ENCODE results near the gene GRK4. TPM values are rescaled to one million over a fixed set of nuclear protein-coding genes. Genes with fewer than 3 reads are reported as not detected.

GRK4 gene
- total RNA-seq, 1 experiment from 2014 or later, result 3.7 TPM

DNA sequence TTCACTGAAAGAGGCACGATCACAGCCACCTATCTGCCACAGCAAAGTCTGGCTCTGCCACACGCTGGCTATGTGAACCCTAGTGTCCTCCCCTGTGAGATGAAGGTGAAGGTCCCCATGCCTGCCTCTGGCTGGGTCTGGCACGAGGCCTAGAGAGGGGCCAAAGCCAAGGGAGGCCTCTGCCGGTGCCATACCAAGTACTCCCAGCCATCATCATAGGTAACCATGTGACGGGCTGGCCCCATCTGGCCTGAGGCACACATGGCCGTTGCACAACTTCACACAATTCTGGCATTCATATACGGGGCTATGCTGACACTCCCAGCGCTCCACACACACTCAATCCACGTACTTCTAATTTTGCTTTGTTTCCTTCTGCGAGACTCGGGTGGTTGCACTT, 15.4 kb upstream of the GRK4 start:
- H3K36me3 ChIP-seq (ENCODE audit: low read depth, low read length), result peaks cover 39% of the 10 kb centered on the region
- H3K4me1 ChIP-seq (ENCODE audit: insufficient read depth, low read length), result no peaks in the 10 kb centered on the region
- intact Hi-C loops (cut with micrococcal nuclease), result no loop called here
- H3K9me2 ChIP-seq (replicated peaks; ENCODE audit: low read length), result no peaks in the 10 kb centered on the region
- ChIA-PET CTCF (no interaction called here), POLR2A (ENCODE audit: unreplicated experiment) (no interaction called here)
- no peaks in the 10 kb centered on the region for H4K20me1 ChIP-seq (ENCODE audit: low read length)
- DNase-seq, result no peak
- no TSS peak for BruUV-seq (replicated peaks)
- no peak for TF ChIP-seq CTCF (conservative IDR thresholded peaks at IDR 0.05; ENCODE audit: low read depth, low read length)
- TF ChIP-seq EZH2phosphoT487 (IDR thresholded peaks at IDR 0.05; ENCODE audit: borderline replicate concordance, low read length), result no peak
- no peak for TF ChIP-seq EZH2 (IDR thresholded peaks at IDR 0.05; ENCODE audit: low read length, unreplicated experiment)
- no peak overlapping the region for H2AFZ ChIP-seq (ENCODE audit: low read length)
- no peaks in the 10 kb centered on the region for H3K9me3 ChIP-seq (ENCODE audit: low read length)
- H3K4me2 ChIP-seq (ENCODE audit: low read length), result no peak overlapping the region
- no peaks in the 10 kb centered on the region for H3F3A ChIP-seq (ENCODE audit: low read length, unreplicated experiment)
- ATAC-seq, result no peak
- H3K27ac ChIP-seq (ENCODE audit: low read length), result no peak overlapping the region
- no peak overlapping the region for H3K4me3 ChIP-seq (ENCODE audit: low read length)
- H3K9ac ChIP-seq (ENCODE audit: low read length), result no peak overlapping the region
- no peaks in the 10 kb centered on the region for H3K79me2 ChIP-seq (ENCODE audit: low read length)
- H3K27me3 ChIP-seq (ENCODE audit: low read length), result no peaks in the 10 kb centered on the region

- DNase-seq (peak; percentile 30), ATAC-seq (peak; percentile 80)
- ChIA-PET CTCF (no interaction called here), POLR2A (ENCODE audit: unreplicated experiment) (no interaction called here)
- Histone ChIP-seq H3K4me1 (ENCODE audit: insufficient read depth, low read length) (no peaks in the 10 kb centered on the region), H3K36me3 (ENCODE audit: low read depth, low read length) (peaks cover 39% of the 10 kb centered on the region), H3K79me2 (ENCODE audit: low read length) (no peaks in the 10 kb centered on the region), H3K9me3 (ENCODE audit: low read length) (no peaks in the 10 kb centered on the region), H3K27me3 (ENCODE audit: low read length) (no peaks in the 10 kb centered on the region), H3F3A (ENCODE audit: low read length, unreplicated experiment) (no peaks in the 10 kb centered on the region), H3K27ac (ENCODE audit: low read length) (no peak overlapping the region), H3K4me2 (ENCODE audit: low read length) (no peak overlapping the region), H4K20me1 (ENCODE audit: low read length) (no peaks in the 10 kb centered on the region), H3K9ac (ENCODE audit: low read length) (no peak overlapping the region), H3K9me2 (replicated peaks; ENCODE audit: low read length) (no peaks in the 10 kb centered on the region), H3K4me3 (ENCODE audit: low read length) (no peak overlapping the region), H2AFZ (ENCODE audit: low read length) (no peak overlapping the region)
- BruUV-seq (replicated peaks), result no TSS peak
- intact Hi-C loops (cut with micrococcal nuclease), result no loop called here
- no peak for TF ChIP-seq EZH2 (IDR thresholded peaks at IDR 0.05; ENCODE audit: low read length, unreplicated experiment)
- peak; percentile 60 for TF ChIP-seq CTCF (conservative IDR thresholded peaks at IDR 0.05; ENCODE audit: low read depth, low read length)
- TF ChIP-seq EZH2phosphoT487 (IDR thresholded peaks at IDR 0.05; ENCODE audit: borderline replicate concordance, low read length), result no peak
These were observed 14.2 kb upstream of the GRK4 start for GRCh38 chr4:2948895-2949781.

GRCh38 chr4:2949782-2950125, 13.6 kb upstream of the GRK4 start:
- Histone ChIP-seq H3K79me2 (ENCODE audit: low read length) (no peaks in the 10 kb centered on the region), H3K4me2 (ENCODE audit: low read length) (no peak overlapping the region)

More at GRCh38 chr4:2949782-2950125, 13.6 kb upstream of the GRK4 start:
- Histone ChIP-seq H3F3A (ENCODE audit: low read length, unreplicated experiment) (no peaks in the 10 kb centered on the region), H3K9me2 (replicated peaks; ENCODE audit: low read length) (no peaks in the 10 kb centered on the region), H3K9me3 (ENCODE audit: low read length) (no peaks in the 10 kb centered on the region), H3K4me3 (ENCODE audit: low read length) (no peak overlapping the region), H3K27me3 (ENCODE audit: low read length) (no peaks in the 10 kb centered on the region), H4K20me1 (ENCODE audit: low read length) (no peaks in the 10 kb centered on the region), H2AFZ (ENCODE audit: low read length) (no peak overlapping the region), H3K27ac (ENCODE audit: low read length) (no peak overlapping the region), H3K36me3 (ENCODE audit: low read depth, low read length) (peaks cover 39% of the 10 kb centered on the region), H3K9ac (ENCODE audit: low read length) (no peak overlapping the region), H3K4me1 (ENCODE audit: insufficient read depth, low read length) (no peaks in the 10 kb centered on the region)
- ChIA-PET CTCF (no interaction called here), POLR2A (ENCODE audit: unreplicated experiment) (no interaction called here)
- TF ChIP-seq CTCF (conservative IDR thresholded peaks at IDR 0.05; ENCODE audit: low read depth, low read length) (no peak), EZH2 (IDR thresholded peaks at IDR 0.05; ENCODE audit: low read length, unreplicated experiment) (no peak), EZH2phosphoT487 (IDR thresholded peaks at IDR 0.05; ENCODE audit: borderline replicate concordance, low read length) (no peak)
- ATAC-seq (no peak), DNase-seq (no peak)
- no TSS peak for BruUV-seq (replicated peaks)
- intact Hi-C loops (cut with micrococcal nuclease), result no loop called here

Data from PC-3 (cell line).